ENCODE measurements around the gene FBXW11.

FBXW11 gene

GRCh38 chr5:171865471-171865870 is 141.0 kb downstream of the FBXW11 start:
- DNase-seq (ENCODE audit: low spot score), result no peak

- peak; percentile 61 for DNase-seq (ENCODE audit: low spot score)
Measured at GRCh38 chr5:171863935-171864334, 142.5 kb downstream of the FBXW11 start.

DNA sequence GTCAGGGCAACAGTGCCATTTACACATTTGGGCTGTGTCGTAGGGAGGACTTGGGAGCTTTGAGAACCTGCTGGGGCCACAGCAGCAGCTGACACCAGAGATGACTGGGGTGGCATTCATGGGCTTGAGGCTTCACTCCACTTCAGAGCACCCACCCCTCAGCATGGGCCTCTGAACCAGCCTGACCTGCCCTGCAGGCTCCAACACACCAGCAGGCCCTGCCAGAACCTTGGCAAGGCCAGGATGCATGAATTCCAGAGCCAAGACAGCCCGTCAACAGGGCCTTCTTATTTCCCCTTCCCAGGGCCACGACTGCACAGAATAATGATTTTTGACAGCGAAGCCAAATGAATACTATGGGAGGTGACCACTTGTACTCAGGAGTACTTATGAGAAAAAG is 143.8 kb downstream of the FBXW11 start:
- no peak for DNase-seq (ENCODE audit: low spot score)

- no peak for DNase-seq (ENCODE audit: low spot score)
Measured at GRCh38 chr5:171861381-171861780, 145.1 kb downstream of the FBXW11 start.

DNA sequence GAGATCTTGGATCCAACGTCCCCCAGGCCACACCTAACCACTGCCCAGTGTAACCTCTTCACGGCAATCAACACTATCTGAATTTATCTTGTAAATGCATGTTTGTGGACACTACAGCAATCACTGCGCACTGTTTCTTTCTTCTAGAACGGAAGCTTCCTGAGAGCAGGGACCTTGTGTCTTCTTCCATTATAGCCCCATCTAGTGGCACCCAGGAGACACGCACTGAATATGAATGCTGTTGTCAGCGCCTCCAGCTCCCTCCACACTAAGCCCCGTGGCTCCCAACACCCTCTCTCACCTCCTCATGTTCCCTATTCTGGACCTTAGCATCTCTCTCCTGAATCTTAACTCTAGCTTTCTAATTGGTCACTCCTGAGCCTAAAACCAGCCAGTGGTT is 148.1 kb downstream of the FBXW11 start:
- no peak for DNase-seq (ENCODE audit: low spot score)

DNA sequence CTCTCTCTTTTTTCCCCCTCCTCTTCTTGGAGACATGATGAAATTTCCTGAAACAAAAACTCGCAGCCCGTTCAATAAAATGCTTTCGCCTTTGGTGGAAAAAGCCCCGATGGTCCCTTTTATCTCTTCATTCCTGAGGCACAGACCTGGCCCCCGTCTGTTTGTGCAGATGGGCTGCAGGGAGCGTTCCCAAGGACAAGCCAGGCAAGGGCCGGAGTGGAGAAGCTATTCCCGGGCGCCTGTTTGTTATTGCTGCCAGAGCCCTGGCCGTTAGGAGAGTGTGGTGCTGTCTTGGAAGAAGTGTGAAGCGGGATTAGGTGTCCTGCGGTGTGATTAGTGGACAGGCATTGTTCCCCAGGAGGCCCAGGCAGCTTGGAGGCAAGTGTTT is 149.0 kb downstream of the FBXW11 start:
- DNase-seq (ENCODE audit: low spot score), result no peak

DNA sequence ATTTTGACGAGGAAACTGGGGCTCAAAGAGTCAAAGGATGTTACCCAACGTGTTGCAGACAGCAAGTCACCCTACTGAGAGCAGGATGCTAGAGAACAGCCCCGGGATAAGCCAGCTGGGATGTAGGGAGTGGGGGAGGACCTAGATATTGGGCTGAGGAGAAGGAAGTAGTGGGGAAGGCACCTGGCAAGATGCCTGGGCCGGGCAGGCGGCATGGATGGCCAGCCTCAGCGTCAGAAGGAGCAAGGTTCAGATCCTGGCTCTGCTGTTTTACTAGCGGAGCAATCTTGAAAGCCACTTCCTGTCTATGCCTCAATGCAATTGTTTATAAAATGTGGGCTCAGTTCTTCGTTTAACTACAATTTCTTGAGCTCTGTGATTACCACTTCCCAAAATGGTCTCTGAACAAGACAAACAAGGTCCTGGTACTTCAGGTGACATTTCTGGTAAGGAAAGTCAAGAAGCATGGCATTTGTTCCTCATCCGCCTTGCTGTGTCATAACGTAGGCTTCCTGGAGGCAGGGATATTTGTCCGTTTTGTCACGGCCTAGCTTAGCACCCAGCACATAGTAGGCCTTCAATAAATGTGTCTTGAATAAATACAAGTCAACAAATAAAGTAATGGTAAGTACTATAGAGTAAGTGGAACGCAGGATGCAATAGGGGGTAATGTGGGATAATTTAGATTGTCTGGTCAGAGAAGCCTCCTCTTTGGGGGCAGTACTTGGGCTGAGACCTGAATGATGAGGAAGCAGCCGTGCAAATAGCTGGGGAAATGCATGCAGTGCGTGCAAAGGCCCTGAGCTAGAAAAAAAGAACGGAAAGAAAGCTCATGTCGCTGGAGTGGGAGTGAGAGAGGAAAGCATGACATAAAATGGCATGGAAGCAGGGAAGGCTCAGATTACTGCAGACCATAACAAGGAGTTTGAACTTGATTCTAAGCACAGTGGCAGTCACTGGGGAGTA is 150.4 kb downstream of the FBXW11 start:
- no peak for DNase-seq (ENCODE audit: low spot score)

GRCh38 chr5:171855265-171855664 is 151.2 kb downstream of the FBXW11 start:
- no peak for DNase-seq (ENCODE audit: low spot score)

DNA sequence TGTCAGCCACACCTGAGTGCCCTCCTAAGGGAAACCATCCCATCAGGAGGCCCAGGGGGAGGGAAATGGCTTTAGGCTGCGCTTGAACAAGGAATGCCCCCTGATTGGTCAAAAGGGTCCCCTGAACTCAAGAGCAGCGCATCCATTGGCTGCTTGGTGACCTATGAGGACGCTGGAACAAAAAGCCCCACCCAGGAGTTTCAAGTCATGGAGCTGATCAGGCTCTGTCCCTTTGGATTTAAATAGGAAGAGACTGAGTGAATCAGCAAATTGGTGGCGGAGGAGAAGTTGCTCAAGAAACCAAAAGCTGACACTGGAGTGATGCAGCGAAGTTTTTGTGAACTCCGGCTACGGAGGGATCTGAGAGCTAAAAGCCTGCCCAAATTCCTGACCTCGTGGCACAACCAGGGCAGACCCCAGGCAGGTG is 154.2 kb downstream of the FBXW11 start:
- DNase-seq (ENCODE audit: low spot score), result no peak

GRCh38 chr5:171851251-171851650 is 155.2 kb downstream of the FBXW11 start:
- no peak for DNase-seq (ENCODE audit: low spot score)

DNA sequence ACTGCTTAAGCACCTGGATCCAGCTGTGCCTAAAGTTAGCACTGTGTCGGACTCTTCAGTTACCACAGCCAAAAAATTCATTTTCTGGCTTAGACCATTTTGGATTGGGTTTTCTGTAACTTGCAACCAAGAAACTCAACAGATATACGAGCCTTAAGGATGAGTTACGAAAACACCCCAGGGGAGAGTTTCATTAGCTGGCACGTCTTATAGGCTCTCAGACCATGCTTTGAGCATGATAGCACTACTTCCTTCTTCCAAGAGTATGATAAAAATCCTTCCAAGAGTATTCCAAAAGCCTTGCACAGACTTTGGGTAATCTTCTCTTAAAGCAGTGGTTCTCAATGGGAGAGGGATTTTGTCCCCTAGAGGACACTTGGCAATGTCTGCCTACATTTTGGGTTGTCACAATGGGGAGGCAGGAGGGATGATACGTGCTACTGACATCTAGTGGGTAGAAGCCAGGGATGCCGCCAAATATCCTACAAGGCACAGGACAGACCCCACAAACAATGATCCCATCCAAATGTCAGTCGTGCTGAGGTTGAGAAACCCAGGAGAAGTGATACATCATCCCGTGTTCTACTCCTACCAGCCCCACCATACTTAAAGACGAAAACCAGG is 156.0 kb downstream of the FBXW11 start:
- DNase-seq (ENCODE audit: low spot score), result no peak

DNA sequence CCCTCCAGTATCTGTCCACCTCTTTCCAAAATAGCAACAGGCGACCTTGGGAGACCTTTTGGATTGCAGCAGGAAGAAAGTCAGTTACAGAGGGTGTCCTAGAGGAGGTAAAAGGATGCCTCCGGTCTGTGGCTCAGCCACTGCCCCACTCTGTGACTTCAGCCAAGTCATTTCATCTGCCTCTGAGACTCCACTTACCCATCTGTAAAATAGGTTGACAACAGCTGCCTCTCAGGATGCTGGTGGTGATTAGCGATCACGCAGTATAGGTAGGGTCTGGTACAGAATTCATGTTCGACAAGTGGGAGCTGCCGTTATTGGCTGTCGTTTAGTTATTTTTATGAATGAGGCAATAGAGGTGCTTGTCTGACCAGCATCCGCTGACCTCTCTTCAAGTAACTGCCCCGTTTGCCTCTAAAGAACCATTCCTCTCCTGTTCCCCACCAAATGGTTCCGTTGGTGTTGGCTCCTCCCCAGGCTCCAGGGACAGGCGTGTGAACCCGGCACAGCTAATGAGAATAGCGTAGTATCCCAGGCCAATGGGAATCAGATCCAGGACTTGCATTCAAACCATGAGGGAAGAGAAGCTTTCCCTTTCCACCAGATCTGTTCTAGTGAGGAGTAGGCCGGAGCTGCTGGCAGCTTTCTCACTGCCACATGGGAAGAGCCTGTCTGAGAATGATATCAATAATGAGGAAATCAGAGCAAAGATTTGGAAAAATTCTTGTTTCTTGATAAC is 156.7 kb downstream of the FBXW11 start:
- no peak for DNase-seq (ENCODE audit: low spot score)

DNA sequence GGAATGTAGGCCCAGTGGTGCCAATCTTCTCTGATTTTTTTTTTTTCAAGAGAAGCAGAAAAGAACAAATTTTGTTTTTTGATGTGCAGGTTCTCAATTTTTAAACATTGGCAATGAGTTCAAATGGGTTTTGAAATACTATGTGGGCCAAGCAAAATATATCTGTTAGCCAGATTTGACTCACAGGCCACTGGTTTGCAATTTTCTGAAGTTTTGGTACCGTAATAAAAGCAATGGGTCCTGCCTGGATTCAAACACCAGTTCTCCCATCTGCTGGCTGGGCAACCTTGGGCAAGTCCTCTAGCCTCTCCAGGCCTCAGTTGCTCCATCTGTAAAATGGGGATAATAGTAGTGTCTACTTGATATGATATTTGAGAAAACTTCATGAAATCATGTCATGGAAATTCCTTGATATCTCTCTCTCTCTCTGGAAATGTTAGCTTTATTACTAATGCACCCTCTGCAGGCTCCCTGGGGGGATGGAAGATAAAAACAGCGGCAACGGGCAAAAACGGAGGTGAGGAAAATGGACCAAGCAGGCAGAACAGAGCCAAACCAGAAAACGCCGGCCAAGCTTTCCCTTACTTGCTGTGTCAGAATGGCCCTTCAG is 157.4 kb downstream of the FBXW11 start:
- DNase-seq (ENCODE audit: low spot score), result no peak

GRCh38 chr5:171848486-171848885 is 158.0 kb downstream of the FBXW11 start:
- DNase-seq (ENCODE audit: low spot score), result no peak

GRCh38 chr5:171848006-171848405 is 158.4 kb downstream of the FBXW11 start:
- DNase-seq (ENCODE audit: low spot score), result no peak

- DNase-seq (ENCODE audit: low spot score), result no peak
Measured at GRCh38 chr5:171847026-171847425, 159.4 kb downstream of the FBXW11 start.

- DNase-seq (ENCODE audit: low spot score), result no peak
Measured at GRCh38 chr5:171846323-171846722, 160.1 kb downstream of the FBXW11 start.

DNA sequence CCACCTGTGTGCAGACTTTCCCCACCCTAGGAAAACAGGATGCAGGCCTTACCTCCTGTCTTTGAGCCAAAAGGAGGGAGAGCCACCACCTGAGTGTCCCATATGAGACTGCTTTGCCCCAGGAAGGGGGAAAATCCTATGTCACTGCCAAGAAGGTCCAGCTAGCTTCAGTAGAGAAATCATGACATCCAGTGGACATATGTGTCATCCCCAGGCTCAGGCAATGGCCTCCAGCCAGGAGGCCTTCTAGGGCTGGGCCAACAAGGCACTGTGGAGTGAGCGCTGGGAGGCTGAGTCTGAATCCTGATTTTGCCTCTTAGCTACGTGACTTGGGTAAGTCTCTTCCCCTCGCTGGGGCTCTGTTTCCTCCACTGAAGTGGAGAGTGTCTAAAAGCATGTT is 160.6 kb downstream of the FBXW11 start:
- peak; percentile 31 for DNase-seq (ENCODE audit: low spot score)

DNA sequence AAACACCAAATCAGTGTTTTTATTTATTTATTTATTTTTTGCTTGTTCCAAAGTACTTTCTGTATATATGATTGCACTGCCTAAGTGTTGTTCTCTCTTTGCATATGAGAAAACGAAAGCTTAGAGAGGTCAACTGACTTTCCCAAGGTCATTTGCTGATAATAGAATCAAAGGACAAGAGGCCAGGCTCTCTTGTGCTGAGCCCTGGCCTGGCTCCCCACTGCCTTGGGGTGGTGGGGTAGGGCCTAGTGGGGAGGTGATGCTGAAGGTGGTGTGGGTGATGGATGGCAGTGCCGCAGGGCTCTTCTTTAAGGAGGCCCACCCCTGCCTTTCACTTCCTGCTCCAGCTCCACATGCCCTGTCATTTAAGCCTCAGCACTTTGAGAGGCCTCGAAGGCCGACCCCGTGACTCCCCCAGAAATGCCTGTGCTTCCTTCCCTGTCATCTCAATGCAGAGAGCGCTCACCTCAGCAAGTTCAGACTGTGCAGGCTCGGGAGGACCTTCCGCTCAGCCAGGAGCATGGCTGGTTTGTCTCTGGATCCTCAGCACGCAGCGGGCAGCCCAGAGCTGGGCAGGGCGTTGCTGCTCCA is 161.3 kb downstream of the FBXW11 start:
- no peak for DNase-seq (ENCODE audit: low spot score)

GRCh38 chr5:171842777-171843328 is 163.6 kb downstream of the FBXW11 start:
- DNase-seq (ENCODE audit: low spot score), result no peak

- DNase-seq (ENCODE audit: low spot score), result no peak
Measured at GRCh38 chr5:171841984-171842776, 164.3 kb downstream of the FBXW11 start.
